ENCODE measurements around the gene CDH22. TPM values are rescaled to one million over a fixed set of nuclear protein-coding genes. Genes with fewer than 3 reads are reported as not detected.

The CDH22 gene
- total and polyA plus RNA-seq, 2 experiments from 2014 or later = 0.08 to 0.10 TPM

GRCh38 chr20:46203510-46203837 is 104.8 kb downstream of the CDH22 start (continued):
- no peak for TF ChIP-seq ZNF462 (CRISPR knock-in tag; IDR thresholded peaks at IDR 0.05)
- TF ChIP-seq CTCF (conservative IDR thresholded peaks at IDR 0.05; ENCODE audit: low read depth in 2 of 2) = no peak
- TF ChIP-seq EZH2phosphoT487 (IDR thresholded peaks at IDR 0.05; ENCODE audit: unreplicated experiment) = no peak

- no peaks in the 10 kb centered on the region; the same call in 2 of the 3 replicates for H3K36me3 Mint-ChIP-seq (ENCODE audit: low read depth)
- H3K9me2 ChIP-seq (ENCODE audit: insufficient read depth) = no peaks in the 10 kb centered on the region
- no peaks in the 10 kb centered on the region for H4K20me1 ChIP-seq (replicated peaks; ENCODE audit: insufficient read depth)
- H3K4me3 ChIP-seq = no peak overlapping the region
- peaks cover 11% of the 10 kb centered on the region for H3K27me3 Mint-ChIP-seq (ENCODE audit: insufficient read depth, low read depth, poor library complexity)
- no peaks in the 10 kb centered on the region for H3K36me3 ChIP-seq (ENCODE audit: insufficient read depth)
- peaks cover 20% of the 10 kb centered on the region; the same call in 1 of the 2 replicates for H3K27me3 ChIP-seq (ENCODE audit: insufficient read depth)
- H3K4me1 ChIP-seq (ENCODE audit: insufficient read depth) = peaks cover 14% of the 10 kb centered on the region
- H3K27ac Mint-ChIP-seq = no peak overlapping the region
- no peak overlapping the region; the same call in 2 of the 3 replicates for H3K4me3 Mint-ChIP-seq
- no peak overlapping the region for H3K27ac ChIP-seq (ENCODE audit: low read depth)
- DNase-seq (ENCODE audit: low spot score) (no peak), ATAC-seq (no peak)
- no peaks in the 10 kb centered on the region; the same call in 2 of the 3 replicates for H3K9me3 Mint-ChIP-seq
- no peaks in the 10 kb centered on the region for H3K79me2 ChIP-seq (replicated peaks; ENCODE audit: insufficient read depth)
- no peak overlapping the region; the same call in 1 of the 2 replicates for H2AFZ ChIP-seq
- H3K4me2 ChIP-seq = no peak overlapping the region
- H3F3A ChIP-seq (replicated peaks; ENCODE audit: low read depth) = no peaks in the 10 kb centered on the region
- peaks cover 30% of the 10 kb centered on the region for H3K4me1 Mint-ChIP-seq
- TF ChIP-seq EZH2 (IDR thresholded peaks at IDR 0.05; ENCODE audit: low read depth, unreplicated experiment) (no peak), STAT1 (IDR thresholded peaks at IDR 0.05; ENCODE audit: unreplicated experiment) (no peak), REST (IDR thresholded peaks at IDR 0.05; ENCODE audit: unreplicated experiment) (no peak), EZH2phosphoT487 (IDR thresholded peaks at IDR 0.05; ENCODE audit: unreplicated experiment) (no peak), CTCF (conservative IDR thresholded peaks at IDR 0.05; ENCODE audit: low read depth in 2 of 2) (no peak), CREB1 (CRISPR knock-in tag; IDR thresholded peaks at IDR 0.05; ENCODE audit: low read depth) (no peak), ZNF114 (CRISPR knock-in tag; IDR thresholded peaks at IDR 0.05) (no peak)
These were observed 105.4 kb downstream of the CDH22 start for GRCh38 chr20:46202766-46203509.

Measured in GM23338 (cell line).